Measurements from ENCODE around the gene CHST10.
"Not testable (repeated sequence)": the region's sequence is repeated elsewhere in the genome, so short reads cannot be mapped to it uniquely, and the experiment has no call there.

Gene CHST10

GRCh38 chr2:100416935-100417710, at the start of gene CHST10:
TSS of gene CHST10 (minus strand) at chr2:100417668. CDS start at chr2:100406675, 10,993 bp downstream.
- H3K4me1 Mint-ChIP-seq = peaks cover 17% of the 10 kb centered on the region
- peaks cover 8% of the 10 kb centered on the region for H3K36me3 Mint-ChIP-seq
- H3K27me3 Mint-ChIP-seq = no peaks in the 10 kb centered on the region
- ATAC-seq (ENCODE audit: low read depth) (peak; percentile 91), DNase-seq (ENCODE audit: low spot score in 2 of 2) (peak; percentile 60 to 68)
- no peaks in the 10 kb centered on the region for H3K9me3 Mint-ChIP-seq
- peak within 1 kb of the TSS; percentile 95 for H3K27ac Mint-ChIP-seq
- peak within 1 kb of the TSS; percentile 98 for H3K4me3 Mint-ChIP-seq

- ATAC-seq (ENCODE audit: low read depth) = no peak
- peaks cover 8% of the 10 kb centered on the region for H3K27me3 Mint-ChIP-seq
- no peak overlapping the region for H3K4me3 Mint-ChIP-seq
- no peak overlapping the region for H3K27ac Mint-ChIP-seq
- H3K36me3 Mint-ChIP-seq = no peaks in the 10 kb centered on the region
- no peaks in the 10 kb centered on the region for H3K4me1 Mint-ChIP-seq
- H3K9me3 Mint-ChIP-seq = peaks cover 7% of the 10 kb centered on the region
- no peak for DNase-seq (ENCODE audit: low spot score in 2 of 2)
Observed at GRCh38 chr2:100460904-100461530, 43.5 kb upstream of the CHST10 start.

GRCh38 chr2:100456357-100456756, 38.9 kb upstream of the CHST10 start:
- H3K9me3 Mint-ChIP-seq; H3K27me3 Mint-ChIP-seq; ATAC-seq (ENCODE audit: low read depth); H3K27ac Mint-ChIP-seq; DNase-seq (ENCODE audit: low spot score in 2 of 2); H3K36me3 Mint-ChIP-seq; H3K4me1 Mint-ChIP-seq; H3K4me3 Mint-ChIP-seq: not testable (repeated sequence)

- Mint-ChIP-seq H3K4me3 (no peak overlapping the region), H3K4me1 (no peaks in the 10 kb centered on the region), H3K9me3 (peaks cover 2% of the 10 kb centered on the region), H3K27ac (no peak overlapping the region), H3K27me3 (no peaks in the 10 kb centered on the region), H3K36me3 (no peaks in the 10 kb centered on the region)
- DNase-seq (ENCODE audit: low spot score in 2 of 2) (no peak), ATAC-seq (ENCODE audit: low read depth) (no peak)
Observed at GRCh38 chr2:100453853-100454252, 36.4 kb upstream of the CHST10 start.

GRCh38 chr2:100451734-100452133, 34.3 kb upstream of the CHST10 start:
- DNase-seq (ENCODE audit: low spot score in 2 of 2) (no peak), ATAC-seq (ENCODE audit: low read depth) (no peak)
- H3K27ac Mint-ChIP-seq = no peak overlapping the region
- H3K36me3 Mint-ChIP-seq = no peaks in the 10 kb centered on the region
- H3K4me3 Mint-ChIP-seq = no peak overlapping the region
- H3K9me3 Mint-ChIP-seq = peaks cover 2% of the 10 kb centered on the region
- peaks cover 2% of the 10 kb centered on the region for H3K27me3 Mint-ChIP-seq
- no peaks in the 10 kb centered on the region for H3K4me1 Mint-ChIP-seq

GRCh38 chr2:100451092-100451491, 33.6 kb upstream of the CHST10 start:
- Mint-ChIP-seq H3K9me3 (no peaks in the 10 kb centered on the region), H3K27ac (no peak overlapping the region), H3K4me3 (no peak overlapping the region), H3K27me3 (peaks cover 2% of the 10 kb centered on the region), H3K4me1 (no peaks in the 10 kb centered on the region), H3K36me3 (no peaks in the 10 kb centered on the region)
- DNase-seq (ENCODE audit: low spot score in 2 of 2) (no peak), ATAC-seq (ENCODE audit: low read depth) (no peak)

GRCh38 chr2:100446696-100447095, 29.2 kb upstream of the CHST10 start:
- H3K4me3 Mint-ChIP-seq = no peak overlapping the region
- H3K27ac Mint-ChIP-seq = no peak overlapping the region
- no peaks in the 10 kb centered on the region for H3K4me1 Mint-ChIP-seq
- no peak for DNase-seq (ENCODE audit: low spot score in 2 of 2)
- H3K9me3 Mint-ChIP-seq = peaks cover 1% of the 10 kb centered on the region
- ATAC-seq (ENCODE audit: low read depth) = no peak
- H3K27me3 Mint-ChIP-seq = peaks cover 4% of the 10 kb centered on the region
- H3K36me3 Mint-ChIP-seq = peaks cover 2% of the 10 kb centered on the region

GRCh38 chr2:100437751-100438150, 20.3 kb upstream of the CHST10 start:
- ATAC-seq (ENCODE audit: low read depth) (no peak), DNase-seq (ENCODE audit: low spot score in 2 of 2) (no peak)
- H3K27me3 Mint-ChIP-seq = peaks cover 10% of the 10 kb centered on the region
- no peaks in the 10 kb centered on the region for H3K4me1 Mint-ChIP-seq
- H3K27ac Mint-ChIP-seq = no peak overlapping the region
- H3K36me3 Mint-ChIP-seq = no peaks in the 10 kb centered on the region
- no peaks in the 10 kb centered on the region for H3K9me3 Mint-ChIP-seq
- no peak overlapping the region for H3K4me3 Mint-ChIP-seq

- no peak for ATAC-seq (ENCODE audit: low read depth)
- H3K4me3 Mint-ChIP-seq = no peak overlapping the region
- H3K36me3 Mint-ChIP-seq = no peaks in the 10 kb centered on the region
- no peak overlapping the region for H3K27ac Mint-ChIP-seq
- no peak for DNase-seq (ENCODE audit: low spot score in 2 of 2)
- H3K4me1 Mint-ChIP-seq = peaks cover 2% of the 10 kb centered on the region
- H3K27me3 Mint-ChIP-seq = peaks cover 11% of the 10 kb centered on the region
- H3K9me3 Mint-ChIP-seq = peaks cover 6% of the 10 kb centered on the region
Observed at GRCh38 chr2:100429726-100430125, 12.3 kb upstream of the CHST10 start.

GRCh38 chr2:100427627-100428258, 10.3 kb upstream of the CHST10 start:
- ATAC-seq (ENCODE audit: low read depth) = peak; percentile 93
- H3K27ac Mint-ChIP-seq = no peak overlapping the region
- no peak overlapping the region for H3K4me3 Mint-ChIP-seq
- H3K36me3 Mint-ChIP-seq = peaks cover 1% of the 10 kb centered on the region
- H3K27me3 Mint-ChIP-seq = peaks cover 12% of the 10 kb centered on the region
- peaks cover 6% of the 10 kb centered on the region for H3K9me3 Mint-ChIP-seq
- peak; percentile 63 to 64 for DNase-seq (ENCODE audit: low spot score in 2 of 2)
- H3K4me1 Mint-ChIP-seq = peaks cover 2% of the 10 kb centered on the region

- ATAC-seq (ENCODE audit: low read depth) (no peak), DNase-seq (ENCODE audit: low spot score in 2 of 2) (no peak)
- H3K36me3 Mint-ChIP-seq = peaks cover 1% of the 10 kb centered on the region
- peaks cover 9% of the 10 kb centered on the region for H3K27me3 Mint-ChIP-seq
- H3K4me1 Mint-ChIP-seq = peaks cover 2% of the 10 kb centered on the region
- H3K9me3 Mint-ChIP-seq = peaks cover 6% of the 10 kb centered on the region
- no peak overlapping the region for H3K4me3 Mint-ChIP-seq
- H3K27ac Mint-ChIP-seq = no peak overlapping the region
Observed at GRCh38 chr2:100427111-100427510, 9.6 kb upstream of the CHST10 start.

GRCh38 chr2:100426384-100426720, 8.9 kb upstream of the CHST10 start:
- DNase-seq (ENCODE audit: low spot score in 2 of 2) (no peak), ATAC-seq (ENCODE audit: low read depth) (no peak)
- peaks cover 6% of the 10 kb centered on the region for H3K9me3 Mint-ChIP-seq
- no peak overlapping the region for H3K4me3 Mint-ChIP-seq
- peaks cover 1% of the 10 kb centered on the region for H3K36me3 Mint-ChIP-seq
- H3K27me3 Mint-ChIP-seq = peaks cover 9% of the 10 kb centered on the region
- no peak overlapping the region for H3K27ac Mint-ChIP-seq
- peaks cover 2% of the 10 kb centered on the region for H3K4me1 Mint-ChIP-seq

GRCh38 chr2:100425573-100426383, 8.3 kb upstream of the CHST10 start:
- H3K4me1 Mint-ChIP-seq = peaks cover 2% of the 10 kb centered on the region
- H3K9me3 Mint-ChIP-seq = peaks cover 4% of the 10 kb centered on the region
- DNase-seq (ENCODE audit: low spot score in 2 of 2) (no peak), ATAC-seq (ENCODE audit: low read depth) (no peak)
- H3K27me3 Mint-ChIP-seq = peaks cover 7% of the 10 kb centered on the region
- peaks cover 1% of the 10 kb centered on the region for H3K36me3 Mint-ChIP-seq
- no peak overlapping the region for H3K27ac Mint-ChIP-seq
- no peak overlapping the region for H3K4me3 Mint-ChIP-seq

GRCh38 chr2:100425107-100425506, 7.6 kb upstream of the CHST10 start:
- Mint-ChIP-seq H3K9me3 (no peaks in the 10 kb centered on the region), H3K36me3 (peaks cover 1% of the 10 kb centered on the region)

More at GRCh38 chr2:100425107-100425506, 7.6 kb upstream of the CHST10 start:
- peaks cover 2% of the 10 kb centered on the region for H3K4me1 Mint-ChIP-seq
- ATAC-seq (ENCODE audit: low read depth) (no peak), DNase-seq (ENCODE audit: low spot score in 2 of 2) (no peak)
- H3K4me3 Mint-ChIP-seq = no peak overlapping the region
- H3K27ac Mint-ChIP-seq = no peak overlapping the region
- peaks cover 7% of the 10 kb centered on the region for H3K27me3 Mint-ChIP-seq

Data from memory B cell (primary cell).